Measurements from ENCODE around the gene AIFM1. TPM values are rescaled to one million over a fixed set of nuclear protein-coding genes. Genes with fewer than 3 reads are reported as not detected.

The AIFM1 gene
- total RNA-seq, 1 donor, result 15.2 TPM

- TF ChIP-seq, protein P1, sequence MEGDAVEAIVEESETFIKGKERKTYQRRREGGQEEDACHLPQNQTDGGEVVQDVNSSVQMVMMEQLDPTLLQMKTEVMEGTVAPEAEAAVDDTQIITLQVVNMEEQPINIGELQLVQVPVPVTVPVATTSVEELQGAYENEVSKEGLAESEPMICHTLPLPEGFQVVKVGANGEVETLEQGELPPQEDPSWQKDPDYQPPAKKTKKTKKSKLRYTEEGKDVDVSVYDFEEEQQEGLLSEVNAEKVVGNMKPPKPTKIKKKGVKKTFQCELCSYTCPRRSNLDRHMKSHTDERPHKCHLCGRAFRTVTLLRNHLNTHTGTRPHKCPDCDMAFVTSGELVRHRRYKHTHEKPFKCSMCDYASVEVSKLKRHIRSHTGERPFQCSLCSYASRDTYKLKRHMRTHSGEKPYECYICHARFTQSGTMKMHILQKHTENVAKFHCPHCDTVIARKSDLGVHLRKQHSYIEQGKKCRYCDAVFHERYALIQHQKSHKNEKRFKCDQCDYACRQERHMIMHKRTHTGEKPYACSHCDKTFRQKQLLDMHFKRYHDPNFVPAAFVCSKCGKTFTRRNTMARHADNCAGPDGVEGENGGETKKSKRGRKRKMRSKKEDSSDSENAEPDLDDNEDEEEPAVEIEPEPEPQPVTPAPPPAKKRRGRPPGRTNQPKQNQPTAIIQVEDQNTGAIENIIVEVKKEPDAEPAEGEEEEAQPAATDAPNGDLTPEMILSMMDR (IDR thresholded peaks at IDR 0.05; ENCODE audit: extremely low read depth, low read depth, low read length), result no peak
- H3K36me3 ChIP-seq (ENCODE audit: insufficient read depth, low read length), result no peaks in the 10 kb centered on the region
- H2AFZ ChIP-seq (ENCODE audit: low read length), result no peak overlapping the region
- H3K27me3 ChIP-seq (ENCODE audit: insufficient read depth, low read length), result no peaks in the 10 kb centered on the region
- no peak overlapping the region for H3K4me2 ChIP-seq (ENCODE audit: insufficient read depth, low read length)
- no peak overlapping the region for H3K4me3 ChIP-seq (ENCODE audit: insufficient read depth, low read length)
- H4K20me1 ChIP-seq (ENCODE audit: insufficient read depth, low read length), result peaks cover 10% of the 10 kb centered on the region
- no peaks in the 10 kb centered on the region for H3K9me3 ChIP-seq (ENCODE audit: low read depth, low read length)
- H3K79me2 ChIP-seq (ENCODE audit: insufficient read depth, low read length), result peaks cover 75% of the 10 kb centered on the region
- DNase-seq (ENCODE audit: insufficient read length, low spot score, missing footprints), result peak; percentile 58
- peaks cover 6% of the 10 kb centered on the region for H3K4me1 ChIP-seq (ENCODE audit: insufficient read depth, low read length)
- H3K27ac ChIP-seq (ENCODE audit: low read depth, low read length), result no peak overlapping the region
These were observed 70.9 kb downstream of the AIFM1 start for GRCh38 chrX:130094696-130095095.

DNA sequence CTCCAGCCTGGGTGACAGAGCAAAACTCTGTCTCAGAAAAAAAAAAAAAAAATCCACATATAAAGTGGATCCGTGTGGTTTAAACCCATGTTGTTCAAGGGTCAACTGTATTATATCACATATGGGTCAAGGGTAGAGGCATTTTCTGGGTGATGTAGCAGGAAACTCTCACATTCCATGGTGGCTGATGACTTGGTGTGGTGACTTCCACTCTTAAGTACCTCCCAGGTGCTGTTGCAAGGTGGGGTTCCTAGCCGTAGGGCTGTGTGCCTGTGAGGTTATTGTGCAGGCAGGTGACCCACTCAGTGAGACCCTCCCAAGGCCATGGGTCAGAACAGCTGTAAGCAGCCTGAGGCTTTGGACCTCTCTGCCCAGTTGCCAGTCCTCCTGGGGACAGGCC is 72.4 kb downstream of the AIFM1 start:
- peaks cover 70% of the 10 kb centered on the region for H3K79me2 ChIP-seq (ENCODE audit: insufficient read depth, low read length)
- no peak overlapping the region for H3K27ac ChIP-seq (ENCODE audit: low read depth, low read length)

DNA sequence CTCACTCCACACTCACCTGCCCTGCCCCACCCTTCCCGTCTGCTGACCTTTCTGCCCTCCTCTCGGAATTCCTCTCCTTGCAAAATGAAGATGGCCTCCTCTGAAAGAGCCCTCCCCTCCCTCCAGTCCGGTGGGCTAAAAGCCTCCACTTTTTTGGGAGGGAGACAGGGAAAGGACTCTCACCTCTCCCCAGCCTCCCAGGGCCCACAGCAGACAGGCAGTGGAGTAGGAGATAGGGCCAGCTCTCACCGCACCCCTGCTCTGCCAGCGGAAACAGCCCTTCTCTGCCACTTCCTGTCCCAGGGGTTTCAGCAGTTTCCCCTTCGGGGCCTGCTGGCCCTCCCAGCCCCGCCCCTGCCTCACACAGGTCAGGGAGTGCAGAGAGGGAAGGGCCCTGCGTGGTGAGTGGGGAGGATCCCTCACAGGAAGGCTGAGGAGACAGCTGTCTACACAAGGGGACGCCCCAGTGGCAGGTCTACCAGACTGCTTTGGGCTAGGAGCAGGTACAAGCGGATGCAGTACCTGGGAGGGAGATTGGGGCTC is 73.6 kb downstream of the AIFM1 start:
- Histone ChIP-seq H2AFZ (ENCODE audit: low read length) (no peak overlapping the region), H3K4me2 (ENCODE audit: insufficient read depth, low read length) (no peak overlapping the region), H3K27ac (ENCODE audit: low read depth, low read length) (no peak overlapping the region), H3K27me3 (ENCODE audit: insufficient read depth, low read length) (no peaks in the 10 kb centered on the region), H4K20me1 (ENCODE audit: insufficient read depth, low read length) (peaks cover 18% of the 10 kb centered on the region), H3K4me1 (ENCODE audit: insufficient read depth, low read length) (no peaks in the 10 kb centered on the region), H3K79me2 (ENCODE audit: insufficient read depth, low read length) (peaks cover 65% of the 10 kb centered on the region), H3K4me3 (ENCODE audit: insufficient read depth, low read length) (no peak overlapping the region), H3K36me3 (ENCODE audit: insufficient read depth, low read length) (no peaks in the 10 kb centered on the region), H3K9me3 (ENCODE audit: low read depth, low read length) (no peaks in the 10 kb centered on the region)
- peak; percentile 62 for DNase-seq (ENCODE audit: insufficient read length, low spot score, missing footprints)
- TF ChIP-seq, protein P1 (IDR thresholded peaks at IDR 0.05; ENCODE audit: extremely low read depth, low read depth, low read length), result no peak

More for the DNA sequence above, 72.4 kb downstream of the AIFM1 start:
- Histone ChIP-seq H3K4me1 (ENCODE audit: insufficient read depth, low read length) (no peaks in the 10 kb centered on the region), H3K27me3 (ENCODE audit: insufficient read depth, low read length) (no peaks in the 10 kb centered on the region), H3K36me3 (ENCODE audit: insufficient read depth, low read length) (no peaks in the 10 kb centered on the region), H3K9me3 (ENCODE audit: low read depth, low read length) (no peaks in the 10 kb centered on the region), H3K4me3 (ENCODE audit: insufficient read depth, low read length) (no peak overlapping the region), H4K20me1 (ENCODE audit: insufficient read depth, low read length) (peaks cover 18% of the 10 kb centered on the region), H2AFZ (ENCODE audit: low read length) (no peak overlapping the region), H3K4me2 (ENCODE audit: insufficient read depth, low read length) (no peak overlapping the region)
- TF ChIP-seq, protein P1 (IDR thresholded peaks at IDR 0.05; ENCODE audit: extremely low read depth, low read depth, low read length), result no peak
- DNase-seq (ENCODE audit: insufficient read length, low spot score, missing footprints), result peak; percentile 53

- no peak overlapping the region for H2AFZ ChIP-seq (ENCODE audit: low read length)
- no peak overlapping the region for H3K27ac ChIP-seq (ENCODE audit: low read depth, low read length)
- no peaks in the 10 kb centered on the region for H3K9me3 ChIP-seq (ENCODE audit: low read depth, low read length)
- TF ChIP-seq, protein P1 (IDR thresholded peaks at IDR 0.05; ENCODE audit: extremely low read depth, low read depth, low read length), result no peak
- H3K4me3 ChIP-seq (ENCODE audit: insufficient read depth, low read length), result no peak overlapping the region
- no peaks in the 10 kb centered on the region for H3K27me3 ChIP-seq (ENCODE audit: insufficient read depth, low read length)
- no peak overlapping the region for H3K4me2 ChIP-seq (ENCODE audit: insufficient read depth, low read length)
- peak; percentile 76 for DNase-seq (ENCODE audit: insufficient read length, low spot score, missing footprints)
- no peaks in the 10 kb centered on the region for H3K4me1 ChIP-seq (ENCODE audit: insufficient read depth, low read length)
- no peaks in the 10 kb centered on the region for H3K36me3 ChIP-seq (ENCODE audit: insufficient read depth, low read length)
- peaks cover 26% of the 10 kb centered on the region for H4K20me1 ChIP-seq (ENCODE audit: insufficient read depth, low read length)
- peaks cover 68% of the 10 kb centered on the region for H3K79me2 ChIP-seq (ENCODE audit: insufficient read depth, low read length)
These were observed 75.3 kb downstream of the AIFM1 start for GRCh38 chrX:130090364-130090763.
